K562 (cell line): ENCODE measurements around the gene ANKRD11. TPM values are rescaled to one million over a fixed set of nuclear protein-coding genes. Genes with fewer than 3 reads are reported as not detected.

Experiments used
- ATAC-seq: fragments of 200-7000 bp; cut with Tn5 transposase; 3 replicates; pipeline ENCODE4 v1.9.1; 2020; ENCODE audit warnings: moderate library complexity
- BruUV-seq: library from RNA; stranded (reverse); fragments of 400-500 nt; replicated peaks from 2 replicates; lab custom pipeline; 2021; lab: Mats Ljungman, UMichigan
- CTCF ChIA-PET: fragments of 300-600 bp; formaldehyde crosslinking; extraction: SDS; loops from one replicate; lab custom pipeline; 2021; ENCODE audit warnings: low intra/inter-chr PET ratio; lab: Yijun Ruan, JAX
- POLR2A ChIA-PET: fragments of 300-600, 350-650 bp; sonication (Branson Sonifier 250); formaldehyde crosslinking; extraction: SDS; loops from one replicate; lab custom pipeline; 2021; ENCODE audit warnings: antibody characterized with exemption, inconsistent platforms; lab: Yijun Ruan, JAX
- DNase-seq, 4 experiments: peaks; one replicate each; pipeline versions ENCODE4 v3.0.0 to v3.0.0-alpha.2; 2011 to 2018; ENCODE audit warnings: low spot score in 3 of 4, mixed read lengths in 3 of 4; ENCODE audit errors: extremely low read depth in 1 of 4
- FAIRE-seq: peaks from 2 replicates; lab custom pipeline; 2011; peaks lifted over from hg19 to GRCh38; lab: Jason Lieb, UNC
- H2AFZ ChIP-seq: 2 replicates; pipeline ENCODE4 v1.6.0; 2011; ENCODE audit warnings: low read depth, low read length, control low read depth, inconsistent platforms
- H3K27ac ChIP-seq: fragments of 200-600 bp; 3 replicates; pipeline ENCODE4 v1.8.0; 2011; ENCODE audit warnings: low read depth, mild to moderate bottlenecking, control low read depth, inconsistent platforms, low read length, moderate library complexity, mixed read lengths; ENCODE audit errors: extremely low read depth
- H3K27me3 ChIP-seq, 2 experiments: fragments of 300-600 bp in 1 of 2; 2 replicates in 1 of 2; 3 replicates in 1 of 2; pipeline versions ENCODE4 v1.6.0 to v1.8.0; 2011; ENCODE audit warnings: inconsistent platforms in 2 of 2, low read length in 2 of 2, mild to moderate bottlenecking in 1 of 2, mixed read lengths in 1 of 2, moderate library complexity in 1 of 2; ENCODE audit not compliant: control insufficient read depth in 2 of 2, insufficient read depth in 2 of 2
- H3K36me3 ChIP-seq: fragments of 300-600 bp; 3 replicates; pipeline ENCODE4 v1.8.0; 2011; ENCODE audit warnings: mild to moderate bottlenecking, low read length, inconsistent platforms; ENCODE audit not compliant: control insufficient read depth, insufficient read depth
- H3K4me1 ChIP-seq, 2 experiments: fragments of 200-600 bp in 1 of 2; replicated peaks in 1 of 2; 2 replicates in 1 of 2; 3 replicates in 1 of 2; pipeline versions ENCODE4 v1.5.1 to v1.8.0; 2011; ENCODE audit warnings: inconsistent platforms in 2 of 2, low read length in 2 of 2, mild to moderate bottlenecking in 1 of 2, mixed read lengths in 1 of 2, moderate library complexity in 1 of 2; ENCODE audit not compliant: control insufficient read depth in 2 of 2, insufficient read depth in 2 of 2
- H3K4me2 ChIP-seq: 2 replicates; pipeline ENCODE4 v1.6.1; 2011; ENCODE audit warnings: low read length, control low read depth, inconsistent platforms, mixed read lengths; ENCODE audit not compliant: insufficient read depth
- H3K4me3 ChIP-seq: fragments of 200-600 bp; sonication (generic), shearing (Covaris generic); 2 replicates; pipeline ENCODE4 v1.5.1; 2016; ENCODE audit warnings: control low read depth, inconsistent platforms
- H3K79me2 ChIP-seq: fragments of 200-600 bp; 3 replicates; pipeline ENCODE4 v1.8.0; 2011; ENCODE audit warnings: low read length, inconsistent platforms; ENCODE audit not compliant: control insufficient read depth, insufficient read depth
- H3K9ac ChIP-seq, 2 experiments: 2 replicates each; pipeline versions ENCODE4 v1.6.0 to v1.6.1; 2011; ENCODE audit warnings: low read depth in 2 of 2, low read length in 2 of 2, control low read depth in 1 of 2, inconsistent platforms in 1 of 2, mild to moderate bottlenecking in 1 of 2, mixed read lengths in 1 of 2; ENCODE audit not compliant: insufficient read depth in 1 of 2
- H3K9me1 ChIP-seq: one replicate; pipeline ENCODE4 v1.6.0; 2011; ENCODE audit warnings: inconsistent platforms, mild to moderate bottlenecking, low read length, moderate library complexity; ENCODE audit not compliant: control insufficient read depth, insufficient read depth
- H3K9me3 ChIP-seq: replicated peaks from 2 replicates; pipeline ENCODE4 v1.5.1; 2011; ENCODE audit warnings: low read depth, low read length, inconsistent platforms; ENCODE audit not compliant: control insufficient read depth, insufficient read depth
- H4K20me1 ChIP-seq: replicated peaks from 2 replicates; pipeline ENCODE4 v1.6.1; 2011; ENCODE audit warnings: low read length, inconsistent platforms, mixed read lengths; ENCODE audit not compliant: control insufficient read depth, insufficient read depth
- BMI1 ChIP-seq: fragments of 150-350 bp; IDR thresholded peaks from 2 replicates; pipeline ENCODE4 v1.6.1; 2014; ENCODE audit warnings: low read length
- CTCF ChIP-seq, 3 experiments: IDR thresholded peaks in 2 of 3; conservative IDR thresholded peaks in 1 of 3; 2 replicates each; pipeline ENCODE4 v1.5.1; 2011 to 2012; ENCODE audit warnings: low read length in 3 of 3, mild to moderate bottlenecking in 3 of 3, control low read depth in 2 of 3, improper control_type of control experiment in 1 of 3, inconsistent platforms in 1 of 3, low read depth in 1 of 3, mixed read lengths in 1 of 3, moderate library complexity in 1 of 3; ENCODE audit not compliant: insufficient read depth in 2 of 3
- DLX4 ChIP-seq: fragments of 250-450 bp; sonication (Bioruptor Pico); IDR thresholded peaks from 2 replicates; pipeline ENCODE4 v1.6.1; 2021; ENCODE audit warnings: mild to moderate bottlenecking
- KAT8 ChIP-seq: fragments of 450-650 bp; IDR thresholded peaks from 2 replicates; pipeline ENCODE4 v1.6.1; 2016; ENCODE audit warnings: low read depth, mild to moderate bottlenecking
- KHSRP ChIP-seq: fragments of 450-650 bp; IDR thresholded peaks from 2 replicates; pipeline ENCODE4 v1.6.1; 2017
- NFE2 ChIP-seq: IDR thresholded peaks from 2 replicates; pipeline ENCODE4 v1.6.1; 2014; ENCODE audit warnings: antibody characterized with exemption, low read depth
- REST ChIP-seq, 2 experiments: fragments of 450-650 bp; formaldehyde crosslinking in 1 of 2; IDR thresholded peaks; 2 replicates each; pipeline versions ENCODE4 v1.4.0 to v1.6.1; 2014 to 2020; ENCODE audit warnings: mild to moderate bottlenecking in 2 of 2, borderline replicate concordance in 1 of 2, low read depth in 1 of 2
- ZBTB34 ChIP-seq: fragments of 250-450 bp; sonication (Bioruptor Pico); IDR thresholded peaks from 2 replicates; pipeline ENCODE4 v1.8.0; 2021; ENCODE audit warnings: mild to moderate bottlenecking, moderate library complexity
- ZKSCAN3 ChIP-seq: fragments of 250-450 bp; sonication (Bioruptor Pico); IDR thresholded peaks from 2 replicates; pipeline ENCODE4 v1.4.0; 2020
- ZNF140 ChIP-seq: fragments of 250-450 bp; sonication (Bioruptor Pico); IDR thresholded peaks from 2 replicates; pipeline ENCODE4 v1.8.0; 2021; ENCODE audit warnings: moderate library complexity, mild to moderate bottlenecking, inconsistent platforms
- WGBS: fragments of 100-300 bp; shearing (Covaris generic); methylation state at CpG from one replicate; pipeline ENCODE4 v1.1.6; 2016; ENCODE audit warnings: low coverage, mixed read lengths; ENCODE audit not compliant: insufficient coverage; ENCODE audit errors: missing lambda C conversion rate; 5-methylcytosine and 5-hydroxymethylcytosine counted together
- in situ Hi-C: fragments of 300-500 bp; cut with MboI; formaldehyde crosslinking; loops from 4 replicates; pipeline ENCODE4 v1.15.0; 2018; ENCODE audit warnings: inconsistent platforms, mixed read lengths
- intact Hi-C: fragments of 100-400 bp; cut with micrococcal nuclease; formaldehyde crosslinking; loops from 2 replicates; pipeline ENCODE4 v1.14.2; 2022
- polyA plus RNA-seq, 8 experiments: library from polyadenylated mRNA; depleted of rRNA in 4 of 8; stranded (reverse) in 5 of 8; unstranded in 3 of 8; fragments of >200 nt; fragmentation: Nextera tagmentation in 2 of 8; fragmentation: Illumina TruSeq in 1 of 8; extraction: Ambion mirVana in 2 of 8; extraction: Trizol in 1 of 8; gene quantifications; 2 replicates each; pipeline versions ENCODE4 v1.2.1 to v1.2.3, GENCODE V29; 2011 to 2014; ENCODE audit warnings: inconsistent platforms in 1 of 8, missing spikeins in 1 of 8
- total RNA-seq, 7 experiments: library from RNA; depleted of rRNA in 6 of 7; stranded (reverse); fragments of >200 nt in 6 of 7; fragmentation: Illumina TruSeq in 2 of 7; extraction: Trizol in 2 of 7; gene quantifications; 2 replicates each; pipeline versions ENCODE4 v1.2.1 to v1.2.3, GENCODE V29; 2011 to 2021; ENCODE audit warnings: low replicate concordance in 1 of 7

The ANKRD11 gene
- total and polyA plus RNA-seq, 9 of the 15 experiments (the other 6 are each of a cell fraction or from before 2014, with no cell fraction given) = 4.7 to 126 (median 31.7) TPM

- peaks cover 31% of the 10 kb centered on the region; the same call in 2 of the 3 replicates for H3K36me3 ChIP-seq
- DNase-seq (no peak), FAIRE-seq (no peak), ATAC-seq (no peak)
- peaks cover 25 to 33% of the 10 kb centered on the region in 2 experiments; a peak in 4 of 5 replicates for H3K4me1 ChIP-seq
- no peak overlapping the region for H3K4me3 ChIP-seq
- intact Hi-C loops (no loop called here), in situ Hi-C loops (no loop called here)
- H3K9me1 ChIP-seq = peaks cover 27% of the 10 kb centered on the region
- H3K27me3 ChIP-seq = no peaks in the 10 kb centered on the region
- 85% methylated on average over 18 of the region's 18 CpGs for WGBS
- ChIA-PET POLR2A (interaction anchor here (0.6 to 1.2 kb wide), 2 partner anchors 9 to 34 kb away, joined by 3 read pairs; no protein-coding TSS in a partner anchor), CTCF (no interaction called here)
- no peak overlapping the region for H3K27ac ChIP-seq
- peaks cover 90% of the 10 kb centered on the region for H4K20me1 ChIP-seq
- H2AFZ ChIP-seq = no peak overlapping the region
- no peak overlapping the region for H3K4me2 ChIP-seq
- H3K9me3 ChIP-seq = no peaks in the 10 kb centered on the region
- peaks cover 100% of the 10 kb centered on the region for H3K79me2 ChIP-seq
- peak overlapping the region in 1 of 2 experiments; percentile 65; a peak in 2 of 4 replicates for H3K9ac ChIP-seq
- no TSS peak for BruUV-seq
- TF ChIP-seq BMI1 (no peak), KHSRP (no peak), ZNF140 (CRISPR knock-in tag) (no peak), KAT8 (no peak), ZKSCAN3 (CRISPR knock-in tag) (no peak), ZBTB34 (CRISPR knock-in tag) (no peak), DLX4 (CRISPR knock-in tag) (no peak), REST (IDR thresholded peaks at IDR 0.05; ENCODE audit: borderline replicate concordance) (no peak), REST (CRISPR knock-in tag; IDR thresholded peaks at IDR 0.05; ENCODE audit: low read depth) (no peak), NFE2 (no peak), CTCF (IDR thresholded peaks at IDR 0.05 in 2 of 3, conservative IDR thresholded peaks at IDR 0.05 in 1 of 3; ENCODE audit: insufficient read depth in 2 of 3, low read depth in 1 of 3, low read length in 3 of 3) (no peak)
These were observed 115.9 kb downstream of the ANKRD11 start for GRCh38 chr16:89374393-89374960.
